HG03108 (cell line): ENCODE data around the gene ANAPC1.
A peak's percentile ranks its signal among the peaks of the same experiment; 100 is the strongest.
"Not testable (repeated sequence)": the region's sequence is repeated elsewhere in the genome, so short reads cannot be mapped to it uniquely, and the experiment has no call there.

ENCODE experiments used
- ATAC-seq: cut with Tn5 transposase; IDR thresholded peaks from one replicate; pipeline ENCODE4 v1.9.1; 2021; ENCODE audit warnings: moderate library complexity; ENCODE audit not compliant: unreplicated experiment

The ANAPC1 gene

DNA sequence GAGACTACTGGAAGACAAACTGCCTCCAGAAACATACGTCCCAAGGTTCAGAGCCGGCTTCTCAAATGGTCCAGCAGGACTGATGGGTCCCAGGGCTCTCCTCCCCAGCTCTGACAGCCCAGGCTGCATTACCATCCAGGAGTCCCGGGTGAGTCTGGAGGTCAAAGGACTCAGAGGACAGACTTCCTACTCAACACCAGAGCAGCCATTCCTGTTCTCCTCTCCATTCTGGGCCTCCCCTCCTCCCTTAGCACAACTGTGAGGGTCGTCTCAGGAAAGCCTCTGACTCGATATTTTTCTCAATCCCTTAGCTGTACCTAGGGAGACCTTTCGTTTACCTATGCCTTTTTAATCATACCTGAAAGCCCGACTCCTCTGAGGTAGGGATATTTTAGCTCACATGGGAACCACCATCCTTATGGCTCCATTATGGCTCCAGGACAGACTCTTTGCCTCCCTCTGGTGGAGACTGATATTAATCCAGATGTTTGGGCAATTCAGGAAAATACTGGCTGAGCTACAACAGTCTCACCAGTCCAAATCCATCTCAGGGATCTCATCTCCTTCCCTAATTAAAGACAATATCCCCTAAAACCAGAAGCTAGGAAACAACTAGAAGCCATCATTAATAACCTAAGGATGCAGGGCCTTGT, 70.9 kb downstream of the ANAPC1 start:
- ATAC-seq: not testable (repeated sequence)

DNA sequence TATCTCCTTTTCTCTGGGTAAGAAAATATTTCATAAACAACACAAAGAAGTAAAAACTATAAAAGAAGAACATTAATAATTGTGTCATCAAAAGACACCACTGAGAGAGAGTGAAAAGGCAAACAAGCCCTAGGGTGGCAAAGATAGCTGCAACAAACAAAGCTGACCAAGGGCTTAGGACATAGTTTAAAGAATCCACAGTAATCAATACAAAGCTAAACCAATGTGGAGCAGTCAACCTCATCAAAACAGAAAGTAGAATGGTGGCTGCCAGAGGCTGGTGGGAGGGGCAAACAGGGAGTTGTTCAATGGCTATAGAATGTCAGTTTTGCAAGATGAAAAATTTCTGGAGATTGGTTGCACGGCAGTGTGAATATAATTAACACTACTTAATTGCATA, 93.4 kb downstream of the ANAPC1 start:
- not testable (repeated sequence) for ATAC-seq

GRCh38 chr2:111784081-111784480, 99.9 kb downstream of the ANAPC1 start:
- not testable (repeated sequence) for ATAC-seq

- ATAC-seq: not testable (repeated sequence)
These were observed 101.8 kb downstream of the ANAPC1 start for GRCh38 chr2:111782195-111782594.

- not testable (repeated sequence) for ATAC-seq
These were observed 102.4 kb downstream of the ANAPC1 start for GRCh38 chr2:111781443-111782094.

DNA sequence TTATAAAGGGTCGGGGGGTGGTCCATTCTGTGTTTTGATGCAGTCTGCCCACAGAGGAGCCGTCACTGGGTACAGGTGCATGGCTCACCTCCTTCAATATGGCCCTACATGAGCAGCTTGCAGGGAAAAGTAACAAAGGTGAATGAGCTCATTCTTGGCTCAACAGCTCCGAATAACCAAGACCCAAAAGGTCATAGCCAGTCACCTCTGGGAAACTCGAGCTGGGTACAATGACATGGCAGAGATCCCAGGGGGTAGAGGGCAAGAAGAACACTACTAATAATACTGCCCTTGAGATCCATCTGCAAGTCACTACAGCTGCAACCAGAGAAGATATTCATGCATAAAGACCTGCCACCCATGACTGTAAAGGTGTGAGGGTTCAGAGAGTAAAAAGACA, 106.8 kb downstream of the ANAPC1 start:
- not testable (repeated sequence) for ATAC-seq

- not testable (repeated sequence) for ATAC-seq
These were observed 107.7 kb downstream of the ANAPC1 start for GRCh38 chr2:111776296-111776695.

DNA sequence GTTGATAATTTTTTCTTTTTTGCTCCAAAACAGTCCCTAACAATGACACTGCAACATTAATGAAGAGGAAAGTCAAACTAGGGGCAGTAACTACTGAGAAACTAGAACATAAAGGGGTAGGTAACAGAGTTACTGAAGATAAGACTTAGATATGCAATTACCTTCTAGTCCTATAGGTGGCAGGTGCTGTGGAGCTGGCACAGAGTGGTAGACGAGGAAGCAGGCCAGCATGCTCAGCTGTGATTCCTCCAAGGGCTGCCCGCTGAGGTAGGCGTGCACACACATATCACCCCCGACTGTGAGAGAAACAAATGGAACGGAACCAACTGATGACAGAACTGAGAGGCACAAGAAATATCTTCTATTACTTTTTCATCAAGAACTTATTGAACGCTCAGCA, 111.8 kb downstream of the ANAPC1 start:
- not testable (repeated sequence) for ATAC-seq

DNA sequence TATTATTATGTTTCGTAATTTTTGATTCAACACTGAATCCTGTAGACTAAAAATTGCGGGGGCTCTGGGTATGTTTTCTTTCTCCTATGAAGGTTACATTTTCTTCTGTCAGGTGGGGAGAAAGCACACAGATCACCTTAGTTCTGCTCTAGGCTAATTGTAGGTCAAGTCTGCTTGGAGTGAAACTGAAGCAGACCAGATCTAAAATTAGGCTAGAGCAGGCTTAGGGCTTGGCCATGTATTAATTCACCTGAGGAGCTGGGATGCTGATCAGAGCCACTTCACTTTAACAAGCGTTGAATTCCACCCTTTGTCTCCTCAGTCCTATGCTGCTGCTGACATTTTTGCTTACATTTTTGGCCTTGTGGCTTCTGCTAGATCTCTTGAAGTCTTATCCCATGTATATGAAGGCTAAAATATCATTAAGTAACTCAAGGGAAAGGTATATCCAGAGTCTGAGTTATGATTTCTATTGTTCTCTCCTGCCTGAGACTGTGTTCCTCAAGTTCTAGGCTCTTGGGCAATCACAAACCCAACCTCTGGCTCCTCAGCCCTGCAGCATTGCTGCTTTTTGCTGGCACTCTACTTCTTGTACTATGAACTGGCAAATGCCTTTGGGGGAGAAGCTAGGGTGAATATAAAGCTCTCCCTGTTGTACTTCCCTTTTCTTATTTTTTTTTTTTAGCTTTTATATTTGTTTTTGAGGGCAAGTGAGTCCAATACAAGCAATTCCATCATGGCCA, 112.9 kb downstream of the ANAPC1 start:
- not testable (repeated sequence) for ATAC-seq

DNA sequence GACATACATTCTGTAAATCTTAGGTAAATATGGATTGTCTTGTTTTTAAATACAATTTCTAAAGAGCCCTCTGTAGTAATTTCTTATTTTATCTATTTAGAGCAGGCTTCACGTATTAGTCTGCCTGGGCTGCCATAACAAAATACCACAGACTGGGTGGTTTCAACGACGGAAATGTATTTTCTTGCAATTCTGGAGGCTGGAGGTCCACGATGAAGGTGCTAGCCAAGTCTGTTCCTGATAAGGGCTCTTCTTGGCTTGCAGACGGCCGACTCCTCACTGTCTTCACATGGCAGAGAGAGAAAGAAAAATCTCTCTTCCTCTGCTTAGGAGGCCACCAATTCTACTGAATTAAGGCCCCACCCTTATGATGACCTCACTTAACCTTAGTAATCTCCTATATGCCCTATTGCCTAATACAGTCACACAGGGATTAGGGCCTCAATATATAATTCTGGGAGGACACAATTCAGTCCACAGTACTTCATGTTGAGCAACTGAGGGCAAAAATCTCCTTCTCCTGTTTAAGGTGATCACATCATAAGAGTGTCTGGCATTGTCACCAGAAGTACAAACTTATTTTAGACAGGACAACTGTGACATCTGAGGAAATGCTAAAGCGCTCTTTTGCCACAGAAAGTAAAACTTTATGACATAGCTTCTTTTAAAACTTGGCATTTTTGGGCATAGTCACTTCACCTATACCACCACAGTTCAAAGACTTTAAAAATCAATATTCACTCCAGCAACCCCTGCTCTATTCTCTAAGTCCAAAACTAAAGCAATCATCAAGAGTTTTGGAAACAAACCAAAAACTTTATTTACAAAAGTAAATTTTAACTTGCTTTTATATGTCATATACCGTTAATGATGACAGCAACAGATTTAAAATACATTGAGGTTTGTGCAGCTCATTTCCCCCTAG, 115.5 kb downstream of the ANAPC1 start:
- not testable (repeated sequence) for ATAC-seq

- not testable (repeated sequence) for ATAC-seq
These were observed 116.9 kb downstream of the ANAPC1 start for GRCh38 chr2:111767087-111767486.

DNA sequence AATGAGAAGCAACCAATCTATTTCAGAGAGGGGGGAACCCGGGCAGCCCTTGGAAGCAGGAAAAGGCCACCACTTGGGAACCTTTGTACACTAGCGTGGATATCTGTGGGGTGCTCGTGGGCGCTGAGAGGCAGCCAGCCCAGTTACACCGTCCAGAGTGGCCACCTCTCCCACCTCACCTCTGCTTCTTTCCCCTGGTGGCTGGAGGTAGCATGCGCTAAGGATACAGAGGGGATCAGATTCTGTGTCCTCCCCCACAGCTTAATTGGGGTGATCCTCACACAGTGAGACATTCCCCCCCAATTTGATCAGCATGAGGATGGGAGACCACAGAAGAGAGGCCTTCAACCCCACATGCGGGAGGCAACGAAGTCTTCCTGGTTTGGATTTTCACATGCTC, 117.7 kb downstream of the ANAPC1 start:
- ATAC-seq: not testable (repeated sequence)

DNA sequence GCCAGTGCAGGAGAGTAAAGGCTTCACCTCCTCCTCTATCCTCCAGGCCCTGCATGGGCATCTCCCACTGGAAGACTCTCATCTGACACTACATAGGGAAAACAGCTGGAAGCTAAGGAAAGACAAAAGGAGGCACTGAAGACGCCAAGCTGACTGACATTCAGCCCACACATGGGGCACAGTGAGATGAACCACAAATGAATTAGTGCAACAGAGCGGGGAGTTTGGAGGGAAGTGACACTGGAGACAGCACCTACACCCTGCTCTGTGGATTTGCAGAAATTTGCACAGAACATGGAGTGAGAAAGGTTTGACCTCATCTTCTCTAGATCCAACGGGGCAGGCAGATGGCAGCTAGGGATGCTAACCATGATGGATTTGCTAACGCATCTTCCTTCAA, 119.8 kb downstream of the ANAPC1 start:
- not testable (repeated sequence) for ATAC-seq

- ATAC-seq: not testable (repeated sequence)
These were observed 123.2 kb downstream of the ANAPC1 start for GRCh38 chr2:111760697-111761284.

GRCh38 chr2:111752533-111752932, 131.5 kb downstream of the ANAPC1 start:
- not testable (repeated sequence) for ATAC-seq

DNA sequence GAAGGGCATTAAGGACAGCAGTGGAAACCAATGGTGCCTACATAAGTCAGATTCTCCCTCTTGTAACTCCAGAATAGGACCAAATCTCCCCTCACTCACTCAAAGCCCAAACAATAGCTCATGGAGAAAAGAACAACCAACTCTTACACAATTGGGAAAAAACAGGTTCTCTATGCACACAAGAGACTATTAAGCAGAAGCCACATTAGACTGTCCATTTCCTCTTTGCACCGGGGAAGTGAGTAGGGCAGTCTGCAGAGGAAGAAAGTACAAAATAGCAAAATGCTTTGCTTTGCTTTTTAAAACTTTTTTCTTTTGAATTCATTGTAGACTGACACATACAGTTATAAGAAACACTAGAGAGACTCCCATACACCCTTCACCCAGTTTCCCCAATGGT, 133.4 kb downstream of the ANAPC1 start:
- ATAC-seq: not testable (repeated sequence)

- not testable (repeated sequence) for ATAC-seq
These were observed 135.6 kb downstream of the ANAPC1 start for GRCh38 chr2:111748429-111748828.

DNA sequence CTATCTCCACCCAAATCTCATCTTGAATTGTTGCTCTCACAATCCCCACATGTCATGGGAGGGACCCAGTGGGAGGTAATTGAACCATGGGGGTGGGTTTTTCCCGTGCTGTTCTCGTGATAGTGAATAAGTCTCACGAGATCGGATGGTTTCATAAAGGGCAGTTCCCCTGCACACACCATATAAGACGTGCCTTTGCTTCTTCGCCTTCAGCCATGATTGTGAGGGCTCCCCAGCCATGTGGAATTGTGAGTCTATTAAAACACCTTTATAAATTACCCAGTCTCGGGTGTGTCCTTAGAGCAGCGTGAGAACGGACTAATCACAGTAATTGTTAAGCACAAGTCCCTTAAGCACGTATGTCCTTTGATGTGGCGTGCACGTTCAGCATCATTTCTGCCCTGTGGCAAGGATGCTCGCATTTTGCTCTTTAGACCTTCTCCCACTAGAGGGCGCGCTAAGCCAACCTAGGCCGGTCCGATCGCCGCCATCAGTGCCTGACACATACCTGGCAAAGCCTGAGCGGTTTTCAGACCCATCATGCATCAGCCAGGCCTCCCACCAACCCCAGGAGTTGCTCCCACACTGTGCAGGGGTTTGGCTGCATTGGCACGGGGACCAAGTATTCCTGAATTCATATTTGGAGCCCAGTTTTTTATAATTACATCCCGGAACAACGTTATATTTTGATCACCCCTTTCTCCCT, 136.4 kb downstream of the ANAPC1 start:
- peak; percentile 90 for ATAC-seq

DNA sequence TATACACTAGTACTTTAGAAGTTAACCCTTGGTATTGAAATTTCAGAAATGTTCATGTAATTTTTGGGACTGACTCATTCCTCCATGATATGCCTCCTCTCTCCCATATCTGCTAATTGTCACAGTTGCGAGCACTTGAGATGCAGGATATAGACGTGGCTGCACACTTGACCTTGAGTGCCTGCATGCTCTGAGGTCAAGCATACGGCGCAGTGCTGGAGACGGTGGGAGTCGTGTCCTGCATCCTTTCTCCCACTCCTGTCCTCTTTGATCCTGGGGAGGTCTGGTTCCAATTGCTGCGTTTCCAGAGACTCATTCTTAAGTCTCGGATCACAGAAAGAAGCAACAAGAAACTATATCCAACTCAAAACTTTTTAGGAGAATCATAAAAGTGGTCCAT, 139.2 kb downstream of the ANAPC1 start:
- not testable (repeated sequence) for ATAC-seq

- ATAC-seq: not testable (repeated sequence)
These were observed 142.5 kb downstream of the ANAPC1 start for GRCh38 chr2:111741517-111741916.
